Right lobe of liver (tissue), 6 donors: Measurements from ENCODE around the gene PDCD4. TPM values are rescaled to one million over a fixed set of nuclear protein-coding genes. Genes with fewer than 3 reads are reported as not detected.

ENCODE experiments used
- ATAC-seq, 4 donors: fragments of 200-7000 bp; cut with Tn5 transposase; one replicate each; pipeline ENCODE4 v1.9.1; 2020; ENCODE audit warnings: mild to moderate bottlenecking in 4 of 4, moderate library complexity in 4 of 4
- DNase-seq, 3 donors: peaks; one replicate each; pipeline ENCODE4 v3.0.0-alpha.2; 2020
- H3K27ac ChIP-seq, 3 donors: fragments of 200-600 bp; one replicate each; pipeline ENCODE4 v1.8.0; 2022
- H3K27me3 ChIP-seq, 2 donors: fragments of 200-600 bp; one replicate each; pipeline ENCODE4 v1.8.0; 2022
- H3K36me3 ChIP-seq, 4 donors: fragments of 200-600 bp; sonication (generic) in 1 of 4; one replicate each; pipeline versions ENCODE4 v1.5.1 to v1.8.0; 2017 to 2022; ENCODE audit warnings: control low read depth in 1 of 4
- H3K4me1 ChIP-seq, 4 donors: fragments of 200-600 bp; sonication (generic) in 1 of 4; one replicate each; pipeline versions ENCODE4 v1.5.1 to v1.8.0; 2017 to 2022; ENCODE audit warnings: control low read depth in 1 of 4
- H3K4me3 ChIP-seq, 3 donors: fragments of 200-600 bp; one replicate each; pipeline ENCODE4 v1.8.0; 2022
- H3K9me3 ChIP-seq, 4 donors: fragments of 200-600 bp; sonication (generic) in 1 of 4; one replicate each; pipeline versions ENCODE4 v1.5.1 to v1.8.0; 2017 to 2022; ENCODE audit warnings: control low read depth in 1 of 4
- CTCF ChIP-seq, 4 donors: fragments of 200-600 bp in 3 of 4; fragments of 450-650 bp in 1 of 4; IDR thresholded peaks; one replicate each; pipeline versions ENCODE4 v1.5.1 to v1.8.0; 2016 to 2022; ENCODE audit warnings: antibody characterized with exemption in 4 of 4, mild to moderate bottlenecking in 2 of 4
- POLR2A ChIP-seq: fragments of 450-650 bp; IDR thresholded peaks from one replicate; pipeline ENCODE4 v1.6.1; 2017; ENCODE audit warnings: antibody characterized with exemption, mild to moderate bottlenecking
- WGBS: methylation state at CpG from one replicate; pipeline ENCODE4 v1.1.6; 2018; ENCODE audit warnings: low coverage, low lambda C conversion rate; ENCODE audit not compliant: insufficient coverage; ENCODE audit errors: missing lambda C conversion rate; 5-methylcytosine and 5-hydroxymethylcytosine counted together
- intact Hi-C, 2 donors: fragments of 100-400 bp; cut with DNase I; formaldehyde crosslinking; loops; one replicate each; pipeline versions ENCODE4 v1.11.2 to v1.14.1; 2022
- long read RNA-seq: library from polyadenylated mRNA; unstranded; transcript quantifications from one replicate; pipeline ENCODE4 v2.0.0, GENCODE V29; 2019
- total RNA-seq, 6 experiments: library from RNA; depleted of rRNA in 2 of 6; stranded (reverse); fragments of >200 nt in 2 of 6; fragmentation: NEBNext Ultra II Directional in 3 of 6; extraction: Animal tissue kit (Norgen Biotek cat#: 25700) in 3 of 6; gene quantifications; one replicate each; pipeline versions ENCODE4 v1.1.0 to v1.2.4, GENCODE V29; 2016 to 2023
- donor health status: DM: no; HTN: yes; CAD: no.
- donor health status: DM: no; HTN: no; CAD: no.
- donor health status: DM: no; HTN: no; CAD: no.
- donor health status: DM: no; HTN: yes; CAD: no.
- donor health status: DM: no; HTN: yes; CAD: no.

Gene PDCD4
- 100 to 1,000 TPM in 1 of 6 experiments, 10 to 100 TPM in 5; 10.8 to 105 (median 32.5) TPM for total RNA-seq
- long read RNA-seq, transcript PDCD4-201 (12 exons, 3,602 nt): major isoform, 5 of 8 reads
- long read RNA-seq, partial matches to known transcripts: 0 of 8 reads
- long read RNA-seq, other reads (novel, unspliced or antisense): 3 of 8 reads

DNA sequence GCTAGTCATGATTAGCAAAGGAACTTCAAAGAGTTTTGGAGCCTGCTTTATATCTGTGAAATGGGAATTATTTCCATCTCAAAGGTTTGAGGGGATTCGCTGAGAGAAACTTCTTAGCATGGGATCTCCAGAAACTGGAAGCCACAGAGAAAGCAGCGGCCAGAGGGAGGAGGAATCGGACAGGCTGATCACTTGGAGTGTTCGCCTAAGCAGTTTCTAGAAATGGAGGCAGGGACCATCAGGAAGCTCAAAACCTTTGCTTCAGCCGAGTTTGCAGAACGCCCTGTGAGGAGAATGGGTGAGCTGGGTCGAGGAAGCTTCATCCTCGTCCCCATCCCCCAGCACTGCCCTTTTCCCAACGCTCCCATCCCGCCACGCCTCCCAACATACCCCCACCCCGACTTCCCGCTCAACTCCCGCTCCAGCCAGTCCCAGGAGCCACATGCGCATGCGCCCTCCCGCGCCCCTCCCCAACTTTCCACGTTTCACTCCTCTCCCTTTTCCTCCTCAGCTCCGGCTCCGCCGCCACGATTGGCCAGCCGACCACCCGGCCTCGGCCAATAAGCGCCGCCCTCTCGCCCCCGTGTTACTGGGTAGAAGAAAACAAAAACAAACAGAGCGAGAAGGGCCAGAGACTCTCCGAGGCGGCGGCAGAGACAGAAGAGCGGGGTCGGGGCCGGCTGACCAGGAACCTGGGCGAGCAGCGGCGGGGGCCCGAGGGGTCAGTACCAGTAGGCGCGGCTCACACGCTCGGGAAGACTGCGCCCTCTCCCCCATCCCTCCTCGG is at the start of gene PDCD4:
PDCD4 (plus strand) TSS at position 631 of the 787 bp plus-strand sequence. CDS start 4,100 bp downstream, outside the sequence.
- Histone ChIP-seq H3K27me3 (no peaks in the 10 kb centered on the region), H3K36me3 (no peaks in the 10 kb centered on the region), H3K9me3 (no peaks in the 10 kb centered on the region), H3K4me1 (peaks cover 0 to 30% (median 0%) of the 10 kb centered on the region in 4 donors), H3K4me3 (peak within 1 kb of the TSS; percentile 66 to 93 (median 81)), H3K27ac (peak within 1 kb of the TSS; percentile 92 to 97 (median 97))
- 1% methylated on average over 20 of the region's 47 CpGs for WGBS
- intact Hi-C loops: no loop called here
- TF ChIP-seq CTCF (IDR thresholded peaks at IDR 0.05) (no peak), POLR2A (peak; percentile 87)
- ATAC-seq (peak; percentile 87 to 95 (median 92)), DNase-seq (peak; percentile 100)

- H3K36me3 ChIP-seq: no peaks in the 10 kb centered on the region
- no peak for TF ChIP-seq POLR2A
- no peak for TF ChIP-seq CTCF (IDR thresholded peaks at IDR 0.05)
- DNase-seq: no peak
- no peaks in the 10 kb centered on the region for H3K27me3 ChIP-seq
- intact Hi-C loops: no loop called here
- H3K4me3 ChIP-seq: no peak overlapping the region
- no peak overlapping the region for H3K27ac ChIP-seq
- ATAC-seq: no peak
- no peaks in the 10 kb centered on the region for H3K9me3 ChIP-seq
- 58% methylated on average over 4 of the region's 4 CpGs for WGBS
- peaks cover 0 to 24% (median 10%) of the 10 kb centered on the region in 4 donors for H3K4me1 ChIP-seq
Observed at GRCh38 chr10:110822035-110822711, 49.6 kb upstream of the PDCD4 start.

DNA sequence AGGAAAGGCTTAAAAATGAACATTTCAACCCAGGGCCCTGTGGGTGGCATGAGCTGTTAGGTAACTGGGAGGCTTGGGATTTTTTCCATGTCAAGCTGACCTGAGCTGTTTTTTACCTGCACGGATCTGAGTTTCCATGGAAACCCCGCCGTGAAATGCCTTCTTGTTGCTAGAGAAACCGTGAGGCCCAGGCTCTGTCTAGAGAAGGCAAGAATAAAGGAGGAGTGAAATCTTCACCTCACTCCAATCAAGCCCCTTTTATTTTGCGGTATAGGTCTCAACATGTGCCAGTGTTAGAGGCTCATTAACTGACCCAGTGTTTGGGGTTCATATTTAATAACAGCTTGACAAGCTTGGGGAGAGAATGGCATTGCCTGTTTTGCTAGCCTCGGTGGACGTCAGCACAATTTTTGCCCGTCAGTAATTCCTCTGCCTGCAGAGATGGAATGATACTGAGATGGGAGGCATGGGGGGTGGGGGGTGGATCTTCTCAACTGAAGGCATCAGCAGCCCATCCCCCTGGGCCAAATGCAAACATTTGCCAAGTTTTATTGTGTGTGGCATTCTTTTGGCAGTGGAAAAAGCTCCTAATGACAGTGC is 48.9 kb upstream of the PDCD4 start:
- Histone ChIP-seq H3K9me3 (no peaks in the 10 kb centered on the region), H3K4me3 (no peak overlapping the region), H3K36me3 (no peaks in the 10 kb centered on the region), H3K27ac (no peak overlapping the region), H3K27me3 (no peaks in the 10 kb centered on the region), H3K4me1 (peaks cover 0 to 24% (median 10%) of the 10 kb centered on the region in 4 donors)
- ATAC-seq (no peak), DNase-seq (no peak)
- 77% methylated on average over 4 of the region's 8 CpGs for WGBS
- intact Hi-C loops: no loop called here
- TF ChIP-seq CTCF (IDR thresholded peaks at IDR 0.05) (no peak), POLR2A (no peak)

GRCh38 chr10:110824152-110824441 is 47.6 kb upstream of the PDCD4 start:
- Histone ChIP-seq H3K4me1 (peaks cover 0 to 15% (median 5%) of the 10 kb centered on the region in 4 donors), H3K9me3 (no peaks in the 10 kb centered on the region), H3K27ac (no peak overlapping the region), H3K36me3 (no peaks in the 10 kb centered on the region), H3K4me3 (no peak overlapping the region), H3K27me3 (no peaks in the 10 kb centered on the region)
- DNase-seq: no peak
- no peak for ATAC-seq
- 82% methylated on average over 1 of the region's 1 CpG for WGBS
- intact Hi-C loops: no loop called here
- TF ChIP-seq CTCF (IDR thresholded peaks at IDR 0.05) (no peak), POLR2A (no peak)
